ENCODE results near the gene TSHB.

TSHB gene

DNA sequence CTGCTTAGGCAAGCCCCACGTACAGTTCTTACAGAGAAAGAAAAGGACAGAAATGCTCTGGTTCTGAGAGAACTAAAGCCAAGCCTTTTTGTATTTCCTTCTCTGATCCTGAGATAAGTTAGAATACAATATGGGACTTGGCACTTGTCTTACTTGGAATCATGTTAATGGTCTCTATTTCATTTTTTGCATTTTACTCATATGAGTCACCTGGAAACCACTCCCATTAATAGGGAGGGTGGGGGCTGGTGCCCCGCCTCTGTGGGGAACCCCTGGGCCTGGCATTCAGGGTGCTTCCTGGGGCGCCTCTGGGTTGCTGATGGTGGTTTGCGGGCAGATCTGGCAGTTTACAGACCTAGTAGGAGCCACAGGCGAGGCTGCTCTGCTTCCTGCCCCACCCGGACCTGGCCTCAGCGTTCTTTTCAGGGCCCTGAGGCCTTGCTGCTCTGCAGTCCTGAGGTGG, 32.9 kb downstream of the TSHB start:
- DNase-seq, result no peak

GRCh38 chr1:115063228-115063901, 33.7 kb downstream of the TSHB start:
- no peak for DNase-seq

GRCh38 chr1:115064461-115064860, 34.8 kb downstream of the TSHB start:
- no peak for DNase-seq

GRCh38 chr1:115065021-115065420, 35.4 kb downstream of the TSHB start:
- no peak for DNase-seq

- DNase-seq, result no peak
These were observed 37.7 kb downstream of the TSHB start for GRCh38 chr1:115067161-115067859.

GRCh38 chr1:115068826-115069585, 39.4 kb downstream of the TSHB start:
- no peak for DNase-seq

GRCh38 chr1:115069659-115070308, 40.2 kb downstream of the TSHB start:
- no peak for DNase-seq

- DNase-seq, result no peak
These were observed 41.5 kb downstream of the TSHB start for GRCh38 chr1:115071012-115071664.

DNA sequence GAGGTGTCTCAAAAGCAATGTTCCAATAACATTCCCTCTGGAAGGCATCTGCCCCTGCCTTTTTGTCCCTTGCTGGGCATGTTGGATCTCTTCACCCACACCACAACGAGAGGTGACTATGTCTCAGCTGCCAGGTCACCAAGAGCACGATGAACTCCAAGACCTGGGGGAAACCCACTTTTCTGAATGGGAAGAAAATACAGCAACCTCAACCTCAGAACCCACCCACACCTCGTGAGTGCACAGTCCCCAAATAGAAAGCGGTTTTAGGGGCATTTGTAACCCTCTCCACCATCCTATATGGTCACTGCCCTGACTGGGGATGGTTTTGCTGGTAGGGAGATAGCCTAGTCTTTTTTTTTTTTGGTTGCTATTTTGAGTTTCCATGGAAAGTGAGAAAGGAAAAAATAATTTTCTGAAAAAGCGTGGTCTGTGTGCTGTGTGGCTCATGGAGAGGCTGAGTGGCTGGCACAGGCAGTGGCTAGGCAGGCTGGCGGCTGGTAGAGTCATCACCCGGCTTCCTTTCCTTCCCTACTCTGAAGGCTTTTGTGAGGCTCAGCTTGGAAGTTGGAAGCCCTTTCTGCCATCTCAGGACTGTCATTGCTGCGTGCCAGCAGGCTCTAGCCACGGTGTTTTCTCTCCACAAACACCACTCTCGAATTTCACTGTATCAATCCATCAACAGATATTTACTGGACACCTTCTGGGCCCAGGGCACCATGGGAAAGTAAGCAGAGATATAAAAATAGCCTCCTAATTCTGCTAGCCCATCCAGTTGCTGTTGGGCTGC, 43.9 kb downstream of the TSHB start:
- no peak for DNase-seq

DNA sequence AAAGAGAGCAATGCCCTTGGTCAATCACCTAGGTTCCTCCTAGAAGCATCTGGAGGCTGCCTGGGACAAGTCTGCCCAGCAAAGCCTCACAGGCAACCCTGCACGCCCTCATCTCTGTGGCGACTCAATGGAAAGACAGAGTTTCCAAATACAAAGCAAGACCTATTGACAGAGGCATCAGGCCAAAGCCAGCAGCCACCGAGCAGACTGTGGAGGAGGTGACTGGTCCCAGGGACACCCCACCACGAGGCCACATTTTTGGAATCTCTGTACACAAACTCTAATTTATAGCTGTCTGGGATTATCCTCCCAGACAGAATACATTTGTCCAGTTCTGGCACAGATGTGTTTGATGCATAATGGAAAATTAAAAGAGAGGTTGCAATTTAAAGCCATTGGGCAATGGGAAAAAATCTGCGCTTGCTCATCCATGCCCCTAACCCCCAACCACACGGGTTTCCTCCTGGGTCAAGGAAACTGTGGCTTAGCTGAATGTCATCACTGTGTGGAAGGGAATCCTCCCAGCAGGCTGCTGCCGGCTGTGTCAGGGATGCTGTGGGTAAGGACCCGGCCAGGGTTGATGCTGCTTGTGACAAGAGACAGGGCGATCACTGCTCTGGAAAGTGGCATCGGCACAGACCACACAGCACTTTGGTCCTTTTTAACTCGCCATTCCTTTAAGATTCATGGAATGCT, 45.4 kb downstream of the TSHB start:
- DNase-seq, result no peak

- no peak for DNase-seq
These were observed 46.8 kb downstream of the TSHB start for GRCh38 chr1:115076384-115076915.

DNA sequence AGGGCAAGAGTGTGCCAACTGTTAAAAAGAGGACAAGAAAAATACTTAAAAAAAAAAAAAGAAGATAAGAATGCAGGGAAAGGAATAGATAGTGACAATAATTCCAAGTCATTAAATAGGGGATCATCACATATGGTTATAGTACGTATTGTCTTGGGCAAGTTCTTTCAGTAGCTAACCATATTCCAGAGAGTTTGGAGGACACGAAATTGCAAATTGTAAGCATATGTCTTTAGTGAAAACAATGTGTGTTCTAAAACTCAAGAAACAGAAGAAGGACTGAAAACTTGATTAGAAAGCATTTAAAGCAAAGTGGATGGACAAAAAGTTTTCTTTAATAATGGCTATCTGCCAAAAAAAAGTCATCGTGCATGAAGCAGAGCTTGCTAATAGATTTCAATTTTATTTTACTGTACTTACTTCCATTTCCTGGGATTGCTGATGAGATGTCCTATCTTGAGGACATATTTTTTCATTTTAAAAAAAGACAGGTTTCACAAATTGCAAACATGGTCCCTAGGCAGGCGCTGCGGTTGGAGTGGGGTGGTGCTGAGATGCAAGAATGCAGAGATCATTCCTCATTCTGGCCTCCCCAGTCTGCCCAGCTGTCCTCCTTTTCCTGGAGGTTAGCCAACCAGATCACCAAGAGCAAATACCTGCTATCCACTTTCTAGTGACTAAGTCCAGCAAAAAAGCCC, 47.8 kb downstream of the TSHB start:
- DNase-seq, result no peak

DNA sequence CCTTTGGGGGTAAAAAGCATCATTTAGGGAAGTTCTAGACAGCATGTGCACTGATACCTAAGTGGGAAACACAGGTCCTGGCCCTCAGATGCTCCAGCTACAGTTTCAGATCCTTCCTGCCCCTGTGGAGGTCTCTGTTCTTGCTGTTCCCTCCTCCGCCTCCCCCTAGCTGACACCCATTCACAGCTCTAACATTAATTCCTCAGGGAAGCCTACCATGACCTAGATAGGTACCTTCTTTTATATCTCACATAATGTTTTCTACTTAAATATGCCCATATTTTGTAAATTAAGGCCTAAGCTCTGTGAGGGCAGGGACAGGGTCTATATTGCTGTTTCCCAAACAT, 48.3 kb downstream of the TSHB start:
- DNase-seq, result no peak

- no peak for DNase-seq
These were observed 49.1 kb downstream of the TSHB start for GRCh38 chr1:115078708-115079107.

GRCh38 chr1:115082949-115083348, 53.3 kb downstream of the TSHB start:
- no peak for DNase-seq
